ENCODE measurements around the gene CFAP119. TPM values are rescaled to one million over a fixed set of nuclear protein-coding genes. Genes with fewer than 3 reads are reported as not detected.

CFAP119 gene
- total RNA-seq, 2 donors from 2014 or later: 3.1 to 13.2 TPM

DNA sequence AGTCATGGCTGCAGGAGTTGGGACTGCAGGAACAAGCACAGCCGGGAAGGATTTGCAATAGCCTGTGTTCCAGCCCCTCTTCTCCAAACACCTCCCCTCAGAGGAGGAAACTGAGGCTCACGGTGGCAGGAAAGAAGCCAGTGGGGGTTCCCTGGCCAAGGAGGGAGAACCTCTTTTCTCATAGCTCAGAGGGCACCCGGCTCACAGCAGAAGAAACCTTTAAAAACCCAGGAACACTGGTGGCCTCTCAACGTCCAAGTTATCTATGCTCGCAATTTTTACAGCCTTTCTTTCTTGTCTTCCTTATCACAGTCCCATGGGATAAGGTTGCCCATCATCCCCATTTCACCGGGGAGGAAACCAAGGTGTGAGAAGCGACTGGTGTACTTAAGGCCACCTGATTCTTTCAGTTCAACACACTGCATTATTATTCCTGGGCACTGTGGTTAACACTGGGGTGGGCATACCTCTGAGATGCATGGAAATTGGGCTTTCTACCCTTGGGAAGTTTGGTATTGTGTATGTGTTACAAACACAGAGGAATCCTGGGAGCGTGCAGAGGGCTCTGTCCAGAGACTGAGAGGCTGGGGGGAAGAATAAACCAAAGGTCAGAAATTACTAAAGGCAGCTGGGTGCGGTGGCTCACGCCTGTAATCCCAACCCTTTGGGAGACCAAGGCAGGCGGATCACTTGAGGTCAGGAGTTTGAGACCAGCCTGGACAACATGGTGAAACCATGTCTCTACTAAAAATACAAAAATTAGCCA is 25.9 kb upstream of the CFAP119 start:
- WGBS: 37% methylated on average over 11 of the region's 11 CpGs

DNA sequence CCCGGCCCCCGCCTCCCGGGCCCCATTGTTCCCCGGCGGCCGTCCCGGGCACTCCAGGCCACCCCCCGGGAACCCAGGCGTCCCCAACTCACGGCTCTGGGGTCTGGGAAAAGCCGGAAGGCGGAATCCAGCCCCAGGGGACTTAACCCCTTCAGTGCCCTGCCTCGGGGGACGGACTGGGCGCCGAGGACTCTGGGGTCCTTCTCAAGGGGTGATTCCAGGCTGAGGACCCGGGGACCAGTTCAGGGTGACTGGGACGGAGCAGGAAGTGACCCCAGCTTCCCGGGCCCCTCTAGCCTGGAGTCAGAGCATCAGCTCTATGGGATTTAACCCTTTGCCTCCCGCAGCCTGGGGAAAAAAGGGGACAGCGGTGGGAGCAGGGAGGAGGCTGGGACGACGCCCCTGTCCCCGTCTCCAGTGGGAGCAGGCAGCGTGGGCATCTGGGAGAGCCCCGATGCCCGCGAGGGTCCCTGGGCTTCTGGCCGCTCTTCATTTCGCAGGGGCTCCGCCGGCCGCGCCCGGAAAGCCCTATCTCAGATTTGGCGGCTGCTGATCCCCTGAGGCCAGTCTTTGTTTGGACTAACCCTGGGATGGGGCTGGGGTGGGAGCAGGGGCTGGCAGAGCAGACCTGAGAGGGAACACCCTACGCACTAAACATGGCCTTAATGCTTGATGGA is 25.2 kb upstream of the CFAP119 start, which contains the start of gene ZNF629:
TSS of gene ZNF629 (minus strand) at position 270 of the 677 bp plus-strand sequence. CDS start 2,723 bp downstream, outside the sequence.
- intact Hi-C loops (cut with DNase I): loop anchor here (1.0 to 5.0 kb wide), 2 partner anchors 18 to 100 kb away; no protein-coding TSS in a partner anchor
- WGBS: under 1% methylated on average over 25 of the region's 37 CpGs
- peak; percentile 55 for DNase-seq (ENCODE audit: low spot score)

More for the DNA sequence above, 25.9 kb upstream of the CFAP119 start:
- no peaks in the 10 kb centered on the region for H3K27me3 ChIP-seq (replicated peaks; ENCODE audit: insufficient read depth)
- no peaks in the 10 kb centered on the region for H3K9me3 ChIP-seq
- no peak for DNase-seq (ENCODE audit: low spot score)
- intact Hi-C loops (cut with DNase I): loop anchor here (1.0 to 5.0 kb wide), 2 partner anchors 18 to 100 kb away; no protein-coding TSS in a partner anchor
- TF ChIP-seq POLR2A (IDR thresholded peaks at IDR 0.05): no peak
- TF ChIP-seq, protein P1, sequence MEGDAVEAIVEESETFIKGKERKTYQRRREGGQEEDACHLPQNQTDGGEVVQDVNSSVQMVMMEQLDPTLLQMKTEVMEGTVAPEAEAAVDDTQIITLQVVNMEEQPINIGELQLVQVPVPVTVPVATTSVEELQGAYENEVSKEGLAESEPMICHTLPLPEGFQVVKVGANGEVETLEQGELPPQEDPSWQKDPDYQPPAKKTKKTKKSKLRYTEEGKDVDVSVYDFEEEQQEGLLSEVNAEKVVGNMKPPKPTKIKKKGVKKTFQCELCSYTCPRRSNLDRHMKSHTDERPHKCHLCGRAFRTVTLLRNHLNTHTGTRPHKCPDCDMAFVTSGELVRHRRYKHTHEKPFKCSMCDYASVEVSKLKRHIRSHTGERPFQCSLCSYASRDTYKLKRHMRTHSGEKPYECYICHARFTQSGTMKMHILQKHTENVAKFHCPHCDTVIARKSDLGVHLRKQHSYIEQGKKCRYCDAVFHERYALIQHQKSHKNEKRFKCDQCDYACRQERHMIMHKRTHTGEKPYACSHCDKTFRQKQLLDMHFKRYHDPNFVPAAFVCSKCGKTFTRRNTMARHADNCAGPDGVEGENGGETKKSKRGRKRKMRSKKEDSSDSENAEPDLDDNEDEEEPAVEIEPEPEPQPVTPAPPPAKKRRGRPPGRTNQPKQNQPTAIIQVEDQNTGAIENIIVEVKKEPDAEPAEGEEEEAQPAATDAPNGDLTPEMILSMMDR (IDR thresholded peaks at IDR 0.05): no peak
- TF ChIP-seq POLR2AphosphoS5 (IDR thresholded peaks at IDR 0.05): no peak
- H3K27ac ChIP-seq: peak overlapping the region; percentile 79 to 80
- H3K36me3 ChIP-seq: peaks cover 0 to 7% of the 10 kb centered on the region in 2 donors
- H3K4me1 ChIP-seq (replicated peaks): no peaks in the 10 kb centered on the region
- H3K4me3 ChIP-seq: peak overlapping the region; percentile 67 to 86

DNA sequence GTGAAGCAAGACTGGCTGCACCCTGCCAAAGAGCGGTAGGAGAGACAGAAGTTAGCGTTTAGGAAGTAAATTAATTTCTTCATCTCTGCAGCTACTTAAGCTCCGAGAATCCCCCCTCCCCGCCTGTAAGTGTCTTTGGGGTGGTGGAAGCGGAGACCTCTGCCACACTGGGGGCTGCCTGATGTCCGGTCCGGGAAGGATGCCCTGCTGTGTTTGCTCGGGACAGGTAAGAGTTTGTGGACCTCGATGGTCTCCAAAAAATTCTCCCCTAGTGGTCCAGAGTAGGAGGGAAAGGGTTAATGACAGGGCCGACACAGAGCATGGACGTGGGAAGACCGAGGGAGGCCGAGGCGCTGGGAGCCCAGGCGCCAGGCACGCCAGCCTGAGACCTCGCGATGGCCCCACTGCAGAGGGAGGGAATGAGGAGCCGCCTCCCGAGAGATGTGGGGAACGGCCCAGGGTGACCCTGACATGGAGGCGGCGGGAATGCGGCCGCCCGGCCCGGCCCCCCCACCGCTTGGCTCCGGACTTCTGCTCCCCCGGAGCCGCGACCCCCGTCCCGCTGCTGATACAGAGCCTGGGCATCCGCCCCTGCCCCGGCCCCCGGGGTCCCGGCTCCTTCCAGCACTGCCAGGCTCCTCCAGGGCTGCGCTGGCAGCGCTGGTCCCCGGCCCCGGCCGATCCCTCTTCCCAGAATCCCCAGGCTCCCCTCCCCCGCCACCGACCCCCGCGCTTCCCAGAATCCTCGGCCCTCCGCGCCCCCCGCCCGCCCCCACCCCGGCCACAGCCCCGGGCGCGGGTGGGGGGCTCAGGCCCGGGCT is 24.5 kb upstream of the CFAP119 start:
- no peaks in the 10 kb centered on the region for H3K4me1 ChIP-seq (replicated peaks)
- H3K4me3 ChIP-seq: peak overlapping the region; percentile 67 to 86
- TF ChIP-seq, protein P1 (IDR thresholded peaks at IDR 0.05): no peak
- TF ChIP-seq POLR2A (IDR thresholded peaks at IDR 0.05) (no peak), POLR2AphosphoS5 (IDR thresholded peaks at IDR 0.05) (no peak)
- peak overlapping the region; percentile 79 to 80 for H3K27ac ChIP-seq
- WGBS: 7% methylated on average over 31 of the region's 57 CpGs
- no peak for DNase-seq (ENCODE audit: low spot score)
- no peaks in the 10 kb centered on the region for H3K27me3 ChIP-seq (replicated peaks; ENCODE audit: insufficient read depth)
- peaks cover 0 to 14% of the 10 kb centered on the region in 2 donors for H3K36me3 ChIP-seq
- H3K9me3 ChIP-seq: no peaks in the 10 kb centered on the region
- intact Hi-C loops (cut with DNase I): loop anchor here (5.0 kb wide), 1 partner anchor 101 kb away; no protein-coding TSS in a partner anchor

More for the DNA sequence above, 25.2 kb upstream of the CFAP119 start, which contains the start of gene ZNF629:
- Histone ChIP-seq H3K4me1 (replicated peaks) (no peaks in the 10 kb centered on the region), H3K36me3 (peaks cover 0 to 14% of the 10 kb centered on the region in 2 donors), H3K27ac (peak within 1 kb of the TSS; percentile 79 to 80), H3K9me3 (no peaks in the 10 kb centered on the region), H3K27me3 (replicated peaks; ENCODE audit: insufficient read depth) (no peaks in the 10 kb centered on the region), H3K4me3 (peak within 1 kb of the TSS; percentile 67 to 86)
- TF ChIP-seq, protein P1 (IDR thresholded peaks at IDR 0.05): peak in 1 of 4 experiments; percentile 20
- TF ChIP-seq POLR2AphosphoS5 (IDR thresholded peaks at IDR 0.05) (peak; percentile 69), POLR2A (IDR thresholded peaks at IDR 0.05) (no peak)

DNA sequence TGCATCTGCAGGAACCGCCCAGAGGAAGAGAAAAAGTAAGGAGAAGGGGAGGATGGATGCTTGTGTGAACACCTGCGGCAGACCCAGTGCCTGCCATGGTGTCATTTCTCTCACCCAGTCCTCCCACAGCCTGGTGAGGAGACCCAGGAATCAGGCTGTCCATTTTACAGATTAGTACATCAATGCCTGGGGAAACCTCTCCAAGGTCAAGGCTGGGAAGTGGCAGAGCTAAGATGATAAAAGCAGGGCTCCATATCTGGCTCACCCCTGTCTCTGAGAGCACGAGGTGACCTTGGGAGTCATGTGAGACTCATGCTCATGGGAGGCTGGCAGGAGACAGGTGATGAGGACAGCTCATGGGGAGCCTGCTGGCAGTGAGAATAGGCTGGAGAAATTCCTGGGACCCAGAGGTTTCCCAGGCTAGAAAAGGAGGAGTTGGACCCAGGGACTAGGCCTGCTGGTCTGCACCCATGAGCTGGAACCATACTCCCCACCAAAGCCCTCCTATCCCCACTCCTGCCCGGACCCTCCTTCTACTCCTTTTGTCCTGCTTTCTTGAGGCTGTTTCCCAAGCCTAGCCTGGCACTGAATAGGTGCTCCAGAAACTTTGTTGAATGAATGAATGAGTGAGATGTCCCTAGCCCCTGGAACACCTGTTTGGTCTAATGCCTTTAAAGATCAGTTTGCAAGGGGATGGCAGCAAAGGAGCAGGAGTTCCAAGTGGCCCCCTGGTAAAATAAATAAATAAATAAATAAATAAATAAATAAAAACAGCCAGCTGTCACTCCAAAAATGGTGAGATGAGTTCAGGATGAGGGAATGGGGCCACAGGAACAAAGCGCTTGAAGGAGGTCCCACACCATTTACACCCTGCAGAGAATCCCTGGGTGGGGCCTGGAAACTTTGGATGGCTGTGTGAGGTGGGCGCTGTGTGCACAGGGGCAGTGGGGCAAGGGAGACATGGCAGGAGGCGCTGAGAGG is 23.6 kb upstream of the CFAP119 start:
- Histone ChIP-seq H3K36me3 (peaks cover 0 to 14% of the 10 kb centered on the region in 2 donors), H3K27ac (peak overlapping the region in 1 of 2 donors; percentile 79)
- 73% methylated on average over 7 of the region's 7 CpGs for WGBS

More for the DNA sequence above, 23.6 kb upstream of the CFAP119 start:
- H3K4me3 ChIP-seq: no peak overlapping the region
- TF ChIP-seq, protein P1 (IDR thresholded peaks at IDR 0.05): no peak
- TF ChIP-seq POLR2A (IDR thresholded peaks at IDR 0.05) (no peak), POLR2AphosphoS5 (IDR thresholded peaks at IDR 0.05) (no peak)
- intact Hi-C loops (cut with DNase I): loop anchor here (5.0 kb wide), 1 partner anchor 102 kb away; no protein-coding TSS in a partner anchor
- DNase-seq (ENCODE audit: low spot score): no peak
- H3K9me3 ChIP-seq: no peaks in the 10 kb centered on the region
- no peaks in the 10 kb centered on the region for H3K27me3 ChIP-seq (replicated peaks; ENCODE audit: insufficient read depth)
- no peaks in the 10 kb centered on the region for H3K4me1 ChIP-seq (replicated peaks)

Data from prostate gland (tissue), 2 donors.